Mucosa of rectum (tissue), 2 donors: ENCODE measurements around the gene EIF3L.

ENCODE experiments used
- H3K27ac ChIP-seq, 2 donors: one replicate each; pipeline ENCODE4 v1.7.0; 2013; ENCODE audit warnings: inconsistent platforms in 2 of 2, low read depth in 2 of 2, low read length in 2 of 2
- H3K27me3 ChIP-seq, 2 donors: one replicate each; pipeline ENCODE4 v1.7.0; 2013; ENCODE audit warnings: low read length in 2 of 2; ENCODE audit not compliant: control insufficient read depth in 2 of 2, insufficient read depth in 2 of 2
- H3K36me3 ChIP-seq, 2 donors: one replicate each; pipeline ENCODE4 v1.7.0; 2013; ENCODE audit warnings: low read length in 2 of 2; ENCODE audit not compliant: control insufficient read depth in 2 of 2, insufficient read depth in 2 of 2
- H3K4me1 ChIP-seq, 2 donors: one replicate each; pipeline ENCODE4 v1.7.0; 2013; ENCODE audit warnings: low read length in 2 of 2, mild to moderate bottlenecking in 1 of 2; ENCODE audit not compliant: control insufficient read depth in 2 of 2, insufficient read depth in 2 of 2
- H3K4me3 ChIP-seq, 2 donors: one replicate each; pipeline ENCODE4 v1.7.0; 2013; ENCODE audit warnings: low read length in 2 of 2
- H3K9ac ChIP-seq, 2 donors: one replicate each; pipeline ENCODE4 v1.7.0; 2013; ENCODE audit warnings: low read length in 2 of 2, low read depth in 1 of 2, mild to moderate bottlenecking in 1 of 2
- H3K9me3 ChIP-seq, 2 donors: one replicate each; pipeline ENCODE4 v1.7.0; 2013; ENCODE audit warnings: low read length in 2 of 2; ENCODE audit not compliant: control insufficient read depth in 2 of 2
- donor health status: healthy.
- donor health status: Normal muscosa, but diverticular disease.

The EIF3L gene

GRCh38 chr22:37887584-37888378 is 38.6 kb downstream of the EIF3L start:
- no peak overlapping the region for H3K4me3 ChIP-seq
- H3K36me3 ChIP-seq: peaks cover 19 to 28% of the 10 kb centered on the region in 2 donors
- H3K9me3 ChIP-seq: no peaks in the 10 kb centered on the region
- peak overlapping the region; percentile 12 to 15 for H3K27ac ChIP-seq
- no peak overlapping the region for H3K9ac ChIP-seq
- no peaks in the 10 kb centered on the region for H3K27me3 ChIP-seq
- H3K4me1 ChIP-seq: no peaks in the 10 kb centered on the region

- no peak overlapping the region for H3K27ac ChIP-seq
- H3K27me3 ChIP-seq: no peaks in the 10 kb centered on the region
- no peaks in the 10 kb centered on the region for H3K9me3 ChIP-seq
- no peak overlapping the region for H3K9ac ChIP-seq
- peaks cover 8 to 10% of the 10 kb centered on the region in 2 donors for H3K4me1 ChIP-seq
- no peak overlapping the region for H3K4me3 ChIP-seq
- peaks cover 15 to 23% of the 10 kb centered on the region in 2 donors for H3K36me3 ChIP-seq
Observed at GRCh38 chr22:37891926-37892325, 42.7 kb downstream of the EIF3L start.

GRCh38 chr22:37892566-37893335 is 43.5 kb downstream of the EIF3L start:
- no peaks in the 10 kb centered on the region for H3K9me3 ChIP-seq
- peak overlapping the region in 1 of 2 donors; percentile 16 for H3K27ac ChIP-seq
- no peak overlapping the region for H3K4me3 ChIP-seq
- H3K27me3 ChIP-seq: no peaks in the 10 kb centered on the region
- peaks cover 11 to 17% of the 10 kb centered on the region in 2 donors for H3K36me3 ChIP-seq
- H3K9ac ChIP-seq: no peak overlapping the region
- H3K4me1 ChIP-seq: peaks cover 8 to 13% of the 10 kb centered on the region in 2 donors

GRCh38 chr22:37893583-37893983 is 44.4 kb downstream of the EIF3L start:
- peaks cover 5 to 10% of the 10 kb centered on the region in 2 donors for H3K36me3 ChIP-seq
- H3K27ac ChIP-seq: no peak overlapping the region
- no peak overlapping the region for H3K9ac ChIP-seq
- H3K4me1 ChIP-seq: peaks cover 8 to 13% of the 10 kb centered on the region in 2 donors
- no peaks in the 10 kb centered on the region for H3K27me3 ChIP-seq
- H3K4me3 ChIP-seq: no peak overlapping the region
- no peaks in the 10 kb centered on the region for H3K9me3 ChIP-seq

GRCh38 chr22:37894939-37895670 is 45.9 kb downstream of the EIF3L start:
- peaks cover 8 to 13% of the 10 kb centered on the region in 2 donors for H3K4me1 ChIP-seq
- no peak overlapping the region for H3K9ac ChIP-seq
- no peak overlapping the region for H3K27ac ChIP-seq

GRCh38 chr22:37896181-37896592 is 47.0 kb downstream of the EIF3L start:
- Histone ChIP-seq H3K4me3 (no peak overlapping the region), H3K9ac (peak overlapping the region; percentile 2 to 26), H3K36me3 (no peaks in the 10 kb centered on the region), H3K27ac (peak overlapping the region; percentile 62 to 83), H3K4me1 (peaks cover 8 to 13% of the 10 kb centered on the region in 2 donors), H3K27me3 (no peaks in the 10 kb centered on the region), H3K9me3 (no peaks in the 10 kb centered on the region)

More at GRCh38 chr22:37894939-37895670, 45.9 kb downstream of the EIF3L start:
- H3K4me3 ChIP-seq: no peak overlapping the region
- H3K36me3 ChIP-seq: peaks cover 0 to 2% of the 10 kb centered on the region in 2 donors
- no peaks in the 10 kb centered on the region for H3K9me3 ChIP-seq
- H3K27me3 ChIP-seq: no peaks in the 10 kb centered on the region

GRCh38 chr22:37896939-37897338 is 47.7 kb downstream of the EIF3L start:
- H3K9ac ChIP-seq: no peak overlapping the region
- H3K27me3 ChIP-seq: no peaks in the 10 kb centered on the region
- H3K9me3 ChIP-seq: no peaks in the 10 kb centered on the region
- peak overlapping the region in 1 of 2 donors; percentile 83 for H3K27ac ChIP-seq
- no peaks in the 10 kb centered on the region for H3K36me3 ChIP-seq
- H3K4me1 ChIP-seq: peaks cover 8 to 13% of the 10 kb centered on the region in 2 donors
- H3K4me3 ChIP-seq: no peak overlapping the region

GRCh38 chr22:37897807-37898206 is 48.6 kb downstream of the EIF3L start:
- Histone ChIP-seq H3K9ac (no peak overlapping the region), H3K4me1 (peaks cover 8 to 13% of the 10 kb centered on the region in 2 donors), H3K9me3 (no peaks in the 10 kb centered on the region)

GRCh38 chr22:37898441-37899181 is 49.4 kb downstream of the EIF3L start:
- H3K36me3 ChIP-seq: no peaks in the 10 kb centered on the region
- no peak overlapping the region for H3K9ac ChIP-seq
- H3K4me3 ChIP-seq: no peak overlapping the region
- peaks cover 8 to 10% of the 10 kb centered on the region in 2 donors for H3K4me1 ChIP-seq
- no peaks in the 10 kb centered on the region for H3K27me3 ChIP-seq
- H3K9me3 ChIP-seq: no peaks in the 10 kb centered on the region
- H3K27ac ChIP-seq: no peak overlapping the region

More at GRCh38 chr22:37897807-37898206, 48.6 kb downstream of the EIF3L start:
- Histone ChIP-seq H3K27me3 (no peaks in the 10 kb centered on the region), H3K4me3 (no peak overlapping the region), H3K36me3 (no peaks in the 10 kb centered on the region), H3K27ac (no peak overlapping the region)
